Body of pancreas (tissue), 4 donors: ENCODE measurements around the gene TNP2. TPM values are rescaled to one million over a fixed set of nuclear protein-coding genes. Genes with fewer than 3 reads are reported as not detected.
"Not testable (repeated sequence)": the region's sequence is repeated elsewhere in the genome, so short reads cannot be mapped to it uniquely, and the experiment has no call there.

Experiments
- ATAC-seq: fragments of 150-250 bp; one replicate; pipeline ENCODE4 v1.9.1; 2016
- DNase-seq, 4 donors: peaks; one replicate each; pipeline ENCODE4 v3.0.0-alpha.2; 2019
- H3K27ac ChIP-seq, 4 donors: fragments of 200-600 bp; sonication (generic); 1 replicate in 3 of 4; 2 replicates in 1 of 4; pipeline versions ENCODE4 v1.5.1 to v1.6.1; 2016 to 2019; ENCODE audit warnings: mild to moderate bottlenecking in 1 of 4, mixed read lengths in 1 of 4, moderate library complexity in 1 of 4
- H3K27me3 ChIP-seq, 2 donors: fragments of 200-600 bp; sonication (generic); one replicate each; pipeline ENCODE4 v1.6.0; 2016; ENCODE audit warnings: mild to moderate bottlenecking in 1 of 2
- H3K36me3 ChIP-seq, 2 donors: fragments of 200-600 bp; sonication (generic); replicated peaks in 1 of 2; 2 replicates each; pipeline ENCODE4 v1.5.1; 2016; ENCODE audit warnings: low read depth in 2 of 2; ENCODE audit not compliant: insufficient read depth in 1 of 2
- H3K4me1 ChIP-seq: fragments of 200-600 bp; sonication (generic); one replicate; pipeline ENCODE4 v1.6.0; 2016
- H3K4me3 ChIP-seq, 2 donors: fragments of 200-600 bp; sonication (generic); 1 replicate in 1 of 2; 2 replicates in 1 of 2; pipeline ENCODE4 v1.5.1; 2016 to 2019
- H3K9me3 ChIP-seq, 3 donors: fragments of 200-600 bp; sonication (generic); 1 replicate in 2 of 3; 2 replicates in 1 of 3; pipeline ENCODE4 v1.5.1; 2016
- CTCF ChIP-seq, 7 experiments: fragments of 450-650 bp in 4 of 7; fragments of 200-600 bp in 3 of 7; sonication (generic) in 3 of 7; IDR thresholded peaks; one replicate each; pipeline ENCODE4 v1.5.1; 2016 to 2019; ENCODE audit warnings: antibody characterized with exemption in 7 of 7
- POLR2A ChIP-seq, 3 donors: fragments of 450-650 bp; IDR thresholded peaks; one replicate each; pipeline ENCODE4 v1.6.1; 2016; ENCODE audit warnings: antibody characterized with exemption in 3 of 3, mild to moderate bottlenecking in 2 of 3
- WGBS, 2 donors: methylation state at CpG; one replicate each; pipeline ENCODE4 v1.1.5; 2017; 5-methylcytosine and 5-hydroxymethylcytosine counted together
- intact Hi-C: fragments of 100-400 bp; cut with DNase I; formaldehyde crosslinking; loops from one replicate; pipeline ENCODE4 v1.15.1; 2023
- total RNA-seq, 2 donors: library from RNA; depleted of rRNA; stranded (reverse); fragments of >200 nt; gene quantifications; one replicate each; pipeline ENCODE4 v1.1.0, GENCODE V29; 2016

TNP2 gene
- total RNA-seq, 2 donors from 2014 or later: not detected

GRCh38 chr16:11292076-11292748, 23.1 kb upstream of the TNP2 start:
- no peaks in the 10 kb centered on the region for H3K27me3 ChIP-seq
- no peak for ATAC-seq
- no peak overlapping the region for H3K4me3 ChIP-seq
- H3K9me3 ChIP-seq: no peaks in the 10 kb centered on the region
- WGBS, 2 donors: 75 to 85% methylated on average over 7 of the region's 7 CpGs
- no peaks in the 10 kb centered on the region for H3K36me3 ChIP-seq
- intact Hi-C loops: no loop called here
- H3K4me1 ChIP-seq: peaks cover 12% of the 10 kb centered on the region
- no peak overlapping the region for H3K27ac ChIP-seq
- TF ChIP-seq CTCF (IDR thresholded peaks at IDR 0.05) (no peak), POLR2A (IDR thresholded peaks at IDR 0.05) (no peak)
- no peak for DNase-seq

- no peaks in the 10 kb centered on the region for H3K9me3 ChIP-seq
- no peak overlapping the region for H3K4me3 ChIP-seq
- intact Hi-C loops: no loop called here
- ATAC-seq (no peak), DNase-seq (no peak)
- no peaks in the 10 kb centered on the region for H3K27me3 ChIP-seq
- H3K27ac ChIP-seq: no peak overlapping the region
- H3K36me3 ChIP-seq: no peaks in the 10 kb centered on the region
- no peak for TF ChIP-seq POLR2A (IDR thresholded peaks at IDR 0.05)
- TF ChIP-seq CTCF (IDR thresholded peaks at IDR 0.05): no peak
- 83 to 84% methylated on average over 10 of the region's 10 CpGs for whole genome bisulfite sequencing, 2 donors
- peaks cover 2% of the 10 kb centered on the region for H3K4me1 ChIP-seq
Measured at GRCh38 chr16:11291091-11291703, 22.1 kb upstream of the TNP2 start.

GRCh38 chr16:11290102-11290893, 21.2 kb upstream of the TNP2 start:
- Histone ChIP-seq H3K27me3 (no peaks in the 10 kb centered on the region), H3K27ac (no peak overlapping the region), H3K4me3 (no peak overlapping the region), H3K4me1 (no peaks in the 10 kb centered on the region), H3K36me3 (no peaks in the 10 kb centered on the region), H3K9me3 (no peaks in the 10 kb centered on the region)
- DNase-seq (no peak), ATAC-seq (no peak)
- no peak for TF ChIP-seq POLR2A (IDR thresholded peaks at IDR 0.05)
- no peak for TF ChIP-seq CTCF (IDR thresholded peaks at IDR 0.05)
- WGBS, 2 donors: 82 to 85% methylated on average over 8 of the region's 8 CpGs
- intact Hi-C loops: no loop called here

GRCh38 chr16:11289696-11290095, 20.6 kb upstream of the TNP2 start:
- H3K27me3 ChIP-seq, H3K4me3 ChIP-seq, H3K4me1 ChIP-seq, H3K36me3 ChIP-seq, H3K9me3 ChIP-seq, DNase-seq, H3K27ac ChIP-seq, ATAC-seq: not testable (repeated sequence)
- WGBS, 2 donors: 81 to 94% methylated on average over 4 of the region's 4 CpGs
- intact Hi-C loops: loop anchor here (10.0 kb wide), 1 partner anchor 65 kb away; no protein-coding TSS in a partner anchor

- DNase-seq: no peak
- no peak for ATAC-seq
- Histone ChIP-seq H3K4me1 (no peaks in the 10 kb centered on the region), H3K27ac (no peak overlapping the region), H3K9me3 (no peaks in the 10 kb centered on the region), H3K36me3 (no peaks in the 10 kb centered on the region), H3K27me3 (no peaks in the 10 kb centered on the region), H3K4me3 (no peak overlapping the region)
- TF ChIP-seq CTCF (IDR thresholded peaks at IDR 0.05) (no peak), POLR2A (IDR thresholded peaks at IDR 0.05) (no peak)
- WGBS, 2 donors: 95 to 96% methylated on average over 2 of the region's 2 CpGs
- intact Hi-C loops: loop anchor here (10.0 kb wide), 1 partner anchor 64 kb away; no protein-coding TSS in a partner anchor
Measured at GRCh38 chr16:11289202-11289601, 20.1 kb upstream of the TNP2 start.
